Measurements from ENCODE around the gene L1TD1. TPM values are rescaled to one million over a fixed set of nuclear protein-coding genes. Genes with fewer than 3 reads are reported as not detected.

The L1TD1 gene
- total and polyA plus RNA-seq, 2 of the 13 experiments (the other 11 are each of a cell fraction or from before 2014, with no cell fraction given): not detected

DNA sequence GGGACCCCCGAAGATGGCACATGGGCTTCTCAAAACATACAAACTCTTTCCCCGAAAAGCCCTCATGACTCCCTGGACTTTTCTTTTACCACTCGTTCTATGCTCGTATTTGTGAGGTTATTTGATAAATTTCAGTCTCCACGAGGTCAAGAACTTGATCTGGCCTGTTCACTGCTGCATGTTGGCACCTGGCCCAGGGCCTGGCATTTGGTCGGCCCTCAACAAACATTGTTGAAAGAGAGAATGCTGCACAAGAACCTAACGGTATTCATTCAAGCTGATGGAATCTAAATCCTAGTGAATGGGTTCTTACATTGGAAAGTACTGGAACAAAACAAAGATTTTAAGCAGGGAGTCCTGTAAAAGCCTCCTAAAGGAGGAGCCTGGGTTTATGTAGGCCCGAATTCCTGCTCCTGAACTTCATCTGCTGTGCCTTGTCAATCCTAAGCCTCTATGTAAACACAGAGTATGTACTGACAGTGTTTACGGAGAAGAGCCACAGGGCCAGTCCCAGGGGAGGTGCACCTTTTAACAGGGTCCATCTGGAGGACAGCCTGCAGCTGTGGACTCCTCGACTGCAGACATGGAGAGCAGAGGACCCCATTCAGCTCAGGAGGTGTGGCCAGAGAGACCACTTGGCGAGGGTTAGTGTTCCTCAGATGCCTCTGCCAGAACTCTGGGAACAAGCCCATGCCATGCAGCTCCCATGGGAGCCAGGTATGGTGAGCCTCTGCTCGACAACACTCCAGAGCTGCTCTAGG lies 46.9 kb downstream of the L1TD1 start (continued):
- TF ChIP-seq, protein P1, sequence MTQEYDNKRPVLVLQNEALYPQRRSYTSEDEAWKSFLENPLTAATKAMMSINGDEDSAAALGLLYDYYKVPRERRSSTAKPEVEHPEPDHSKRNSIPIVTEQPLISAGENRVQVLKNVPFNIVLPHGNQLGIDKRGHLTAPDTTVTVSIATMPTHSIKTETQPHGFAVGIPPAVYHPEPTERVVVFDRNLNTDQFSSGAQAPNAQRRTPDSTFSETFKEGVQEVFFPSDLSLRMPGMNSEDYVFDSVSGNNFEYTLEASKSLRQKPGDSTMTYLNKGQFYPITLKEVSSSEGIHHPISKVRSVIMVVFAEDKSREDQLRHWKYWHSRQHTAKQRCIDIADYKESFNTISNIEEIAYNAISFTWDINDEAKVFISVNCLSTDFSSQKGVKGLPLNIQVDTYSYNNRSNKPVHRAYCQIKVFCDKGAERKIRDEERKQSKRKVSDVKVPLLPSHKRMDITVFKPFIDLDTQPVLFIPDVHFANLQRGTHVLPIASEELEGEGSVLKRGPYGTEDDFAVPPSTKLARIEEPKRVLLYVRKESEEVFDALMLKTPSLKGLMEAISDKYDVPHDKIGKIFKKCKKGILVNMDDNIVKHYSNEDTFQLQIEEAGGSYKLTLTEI (CRISPR knock-in tag; conservative IDR thresholded peaks at IDR 0.05): no peak
- TF ChIP-seq ZNF510 (CRISPR knock-in tag; IDR thresholded peaks at IDR 0.05; ENCODE audit: low read depth) (0 out of 2 replicates have a peak, but pooled peaks have one; percentile 59), KDM6A (CRISPR knock-in tag; IDR thresholded peaks at IDR 0.05; ENCODE audit: low read depth) (peak; percentile 61), ZSCAN9 (CRISPR knock-in tag; IDR thresholded peaks at IDR 0.05; ENCODE audit: borderline replicate concordance) (peak; percentile 47; the same call in 1 of the 2 replicates), ZNF3 (CRISPR knock-in tag; IDR thresholded peaks at IDR 0.05) (no peak), RFXAP (CRISPR knock-in tag; IDR thresholded peaks at IDR 0.05; ENCODE audit: borderline replicate concordance) (0 out of 2 replicates have a peak, but pooled peaks have one; percentile 25), EP300 (IDR thresholded peaks at IDR 0.05; ENCODE audit: low read depth in 2 of 2, low read length in 2 of 2) (peak in 1 of 2 experiments; percentile 71; a peak in 2 of 4 replicates), EP300 (CRISPR knock-in tag; IDR thresholded peaks at IDR 0.05; ENCODE audit: borderline replicate concordance) (no peak; the same call in 1 of the 2 replicates), ZNF496 (CRISPR knock-in tag; IDR thresholded peaks at IDR 0.05; ENCODE audit: insufficient replicate concordance) (no peak), ZFY (CRISPR knock-in tag; IDR thresholded peaks at IDR 0.05) (peak; percentile 76), PHB2 (IDR thresholded peaks at IDR 0.05; ENCODE audit: partially characterized antibody) (no peak), AKAP8 (CRISPR knock-in tag; IDR thresholded peaks at IDR 0.05) (0 out of 2 replicates have a peak, but pooled peaks have one; percentile 50)
- TF ChIP-seq, protein P2, sequence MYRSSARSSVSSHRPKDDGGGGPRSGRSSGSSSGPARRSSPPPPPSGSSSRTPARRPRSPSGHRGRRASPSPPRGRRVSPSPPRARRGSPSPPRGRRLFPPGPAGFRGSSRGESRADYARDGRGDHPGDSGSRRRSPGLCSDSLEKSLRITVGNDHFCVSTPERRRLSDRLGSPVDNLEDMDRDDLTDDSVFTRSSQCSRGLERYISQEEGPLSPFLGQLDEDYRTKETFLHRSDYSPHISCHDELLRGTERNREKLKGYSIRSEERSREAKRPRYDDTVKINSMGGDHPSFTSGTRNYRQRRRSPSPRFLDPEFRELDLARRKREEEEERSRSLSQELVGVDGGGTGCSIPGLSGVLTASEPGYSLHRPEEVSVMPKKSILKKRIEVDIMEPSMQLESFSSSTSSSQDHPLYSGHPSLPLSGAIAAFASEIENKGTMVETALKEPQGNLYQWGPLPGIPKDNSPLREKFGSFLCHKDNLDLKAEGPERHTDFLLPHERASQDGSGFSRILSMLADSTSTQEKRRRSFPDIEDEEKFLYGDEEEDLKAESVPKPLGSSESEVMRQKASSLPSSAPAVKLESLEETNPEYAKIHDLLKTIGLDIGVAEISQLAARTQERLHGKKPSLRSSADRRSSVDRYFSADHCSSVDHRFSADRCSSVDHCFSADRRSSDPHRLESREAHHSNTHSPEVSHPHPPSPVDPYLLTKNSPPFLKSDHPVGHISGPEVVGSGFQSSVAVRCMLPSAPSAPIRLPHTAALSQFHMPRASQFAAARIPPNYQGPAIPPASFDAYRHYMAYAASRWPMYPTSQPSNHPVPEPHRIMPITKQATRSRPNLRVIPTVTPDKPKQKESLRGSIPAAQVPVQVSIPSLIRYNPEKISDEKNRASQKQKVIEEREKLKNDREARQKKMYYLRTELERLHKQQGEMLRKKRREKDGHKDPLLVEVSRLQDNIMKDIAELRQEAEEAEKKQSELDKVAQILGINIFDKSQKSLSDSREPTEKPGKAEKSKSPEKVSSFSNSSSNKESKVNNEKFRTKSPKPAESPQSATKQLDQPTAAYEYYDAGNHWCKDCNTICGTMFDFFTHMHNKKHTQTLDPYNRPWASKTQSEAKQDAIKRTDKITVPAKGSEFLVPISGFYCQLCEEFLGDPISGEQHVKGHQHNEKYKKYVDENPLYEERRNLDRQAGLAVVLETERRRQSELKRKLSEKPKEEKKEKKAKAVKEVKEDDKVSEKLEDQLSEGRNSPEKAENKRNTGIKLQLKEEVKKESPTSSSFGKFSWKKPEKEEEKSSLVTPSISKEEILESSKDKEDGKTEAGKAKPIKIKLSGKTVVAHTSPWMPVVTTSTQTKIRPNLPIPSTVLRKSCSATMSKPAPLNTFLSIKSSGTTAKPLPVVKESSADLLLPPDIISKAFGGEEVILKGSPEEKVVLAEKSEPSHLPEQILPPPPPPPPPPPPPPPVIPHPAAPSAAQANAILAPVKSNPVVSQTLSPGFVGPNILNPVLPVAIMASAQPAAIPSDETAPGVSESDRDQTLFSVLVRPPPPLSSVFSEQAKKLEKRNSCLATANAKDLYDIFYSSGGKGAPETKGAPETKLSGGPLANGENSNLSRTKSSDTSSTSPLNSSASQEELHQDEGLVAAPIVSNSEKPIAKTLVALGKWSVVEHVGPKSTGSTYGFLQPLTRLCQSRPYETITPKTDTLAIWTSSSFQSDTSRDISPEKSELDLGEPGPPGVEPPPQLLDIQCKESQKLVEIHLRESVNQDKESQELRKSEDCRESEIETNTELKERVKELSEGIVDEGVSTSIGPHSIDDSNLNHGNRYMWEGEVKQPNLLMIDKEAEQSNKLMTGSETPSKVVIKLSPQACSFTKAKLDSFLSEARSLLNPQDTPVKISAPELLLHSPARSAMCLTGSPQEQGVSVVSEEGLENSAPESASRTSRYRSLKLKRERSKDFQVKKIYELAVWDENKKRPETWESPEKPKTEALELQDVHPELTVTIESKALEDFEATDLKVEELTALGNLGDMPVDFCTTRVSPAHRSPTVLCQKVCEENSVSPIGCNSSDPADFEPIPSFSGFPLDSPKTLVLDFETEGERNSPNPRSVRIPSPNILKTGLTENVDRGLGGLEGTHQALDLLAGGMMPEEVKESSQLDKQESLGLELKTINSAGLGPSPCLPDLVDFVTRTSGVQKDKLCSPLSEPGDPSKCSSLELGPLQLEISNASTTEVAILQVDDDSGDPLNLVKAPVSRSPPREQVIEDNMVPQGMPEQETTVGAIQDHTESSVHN (CRISPR knock-in tag; IDR thresholded peaks at IDR 0.05): peak; percentile 71; the same call in 1 of the 2 replicates
